ENCODE data around the gene FOXO6.

FOXO6 gene

GRCh38 chr1:41419584-41420295 is 58.5 kb downstream of the FOXO6 start:
- H3K4me3 Mint-ChIP-seq = no peak overlapping the region
- no peak overlapping the region for H3K27ac Mint-ChIP-seq
- H3K36me3 Mint-ChIP-seq (ENCODE audit: low read depth) = no peaks in the 10 kb centered on the region
- H3K4me1 Mint-ChIP-seq (ENCODE audit: low read depth) = no peaks in the 10 kb centered on the region
- H3K9me3 Mint-ChIP-seq = no peaks in the 10 kb centered on the region
- peaks cover 3% of the 10 kb centered on the region for H3K27me3 Mint-ChIP-seq

GRCh38 chr1:41420351-41420750 is 59.1 kb downstream of the FOXO6 start:
- Mint-ChIP-seq H3K4me3 (no peak overlapping the region), H3K27me3 (peaks cover 3% of the 10 kb centered on the region), H3K27ac (no peak overlapping the region), H3K9me3 (no peaks in the 10 kb centered on the region), H3K4me1 (ENCODE audit: low read depth) (no peaks in the 10 kb centered on the region), H3K36me3 (ENCODE audit: low read depth) (no peaks in the 10 kb centered on the region)

- Mint-ChIP-seq H3K27me3 (peaks cover 3% of the 10 kb centered on the region), H3K9me3 (no peaks in the 10 kb centered on the region), H3K4me3 (no peak overlapping the region), H3K27ac (no peak overlapping the region), H3K4me1 (ENCODE audit: low read depth) (no peaks in the 10 kb centered on the region), H3K36me3 (ENCODE audit: low read depth) (no peaks in the 10 kb centered on the region)
Measured at GRCh38 chr1:41420860-41421259, 59.6 kb downstream of the FOXO6 start.

GRCh38 chr1:41422306-41422705 is 61.1 kb downstream of the FOXO6 start:
- H3K9me3 Mint-ChIP-seq = no peaks in the 10 kb centered on the region
- no peak overlapping the region for H3K4me3 Mint-ChIP-seq
- H3K27ac Mint-ChIP-seq = no peak overlapping the region
- no peaks in the 10 kb centered on the region for H3K36me3 Mint-ChIP-seq (ENCODE audit: low read depth)
- no peaks in the 10 kb centered on the region for H3K4me1 Mint-ChIP-seq (ENCODE audit: low read depth)
- H3K27me3 Mint-ChIP-seq = no peaks in the 10 kb centered on the region

- H3K4me3 Mint-ChIP-seq = no peak overlapping the region
- no peaks in the 10 kb centered on the region for H3K4me1 Mint-ChIP-seq (ENCODE audit: low read depth)
- no peaks in the 10 kb centered on the region for H3K9me3 Mint-ChIP-seq
- no peaks in the 10 kb centered on the region for H3K36me3 Mint-ChIP-seq (ENCODE audit: low read depth)
- peaks cover 4% of the 10 kb centered on the region for H3K27me3 Mint-ChIP-seq
- no peak overlapping the region for H3K27ac Mint-ChIP-seq
Measured at GRCh38 chr1:41423511-41424191, 62.4 kb downstream of the FOXO6 start.

GRCh38 chr1:41424581-41425118 is 63.4 kb downstream of the FOXO6 start:
- peaks cover 4% of the 10 kb centered on the region for H3K27me3 Mint-ChIP-seq
- no peaks in the 10 kb centered on the region for H3K4me1 Mint-ChIP-seq (ENCODE audit: low read depth)
- no peak overlapping the region for H3K4me3 Mint-ChIP-seq
- no peak overlapping the region for H3K27ac Mint-ChIP-seq
- H3K9me3 Mint-ChIP-seq = no peaks in the 10 kb centered on the region
- no peaks in the 10 kb centered on the region for H3K36me3 Mint-ChIP-seq (ENCODE audit: low read depth)

GRCh38 chr1:41425369-41425768 is 64.1 kb downstream of the FOXO6 start:
- Mint-ChIP-seq H3K27ac (no peak overlapping the region), H3K27me3 (peaks cover 4% of the 10 kb centered on the region), H3K9me3 (no peaks in the 10 kb centered on the region), H3K36me3 (ENCODE audit: low read depth) (no peaks in the 10 kb centered on the region), H3K4me1 (ENCODE audit: low read depth) (no peaks in the 10 kb centered on the region), H3K4me3 (no peak overlapping the region)

- no peaks in the 10 kb centered on the region for H3K9me3 Mint-ChIP-seq
- no peaks in the 10 kb centered on the region for H3K4me1 Mint-ChIP-seq (ENCODE audit: low read depth)
- peaks cover 4% of the 10 kb centered on the region for H3K27me3 Mint-ChIP-seq
- H3K36me3 Mint-ChIP-seq (ENCODE audit: low read depth) = no peaks in the 10 kb centered on the region
- H3K4me3 Mint-ChIP-seq = no peak overlapping the region
- no peak overlapping the region for H3K27ac Mint-ChIP-seq
Measured at GRCh38 chr1:41426201-41426890, 65.1 kb downstream of the FOXO6 start.

GRCh38 chr1:41427122-41427913 is 66.1 kb downstream of the FOXO6 start:
- Mint-ChIP-seq H3K4me1 (ENCODE audit: low read depth) (no peaks in the 10 kb centered on the region), H3K9me3 (no peaks in the 10 kb centered on the region), H3K36me3 (ENCODE audit: low read depth) (no peaks in the 10 kb centered on the region), H3K27me3 (peaks cover 4% of the 10 kb centered on the region), H3K4me3 (no peak overlapping the region), H3K27ac (no peak overlapping the region)

GRCh38 chr1:41427916-41428737 is 66.9 kb downstream of the FOXO6 start:
- Mint-ChIP-seq H3K4me3 (no peak overlapping the region), H3K27ac (no peak overlapping the region), H3K27me3 (peaks cover 4% of the 10 kb centered on the region), H3K4me1 (ENCODE audit: low read depth) (no peaks in the 10 kb centered on the region), H3K36me3 (ENCODE audit: low read depth) (no peaks in the 10 kb centered on the region), H3K9me3 (no peaks in the 10 kb centered on the region)

GRCh38 chr1:41428738-41429640 is 67.8 kb downstream of the FOXO6 start:
- no peaks in the 10 kb centered on the region for H3K4me1 Mint-ChIP-seq (ENCODE audit: low read depth)
- no peak overlapping the region for H3K27ac Mint-ChIP-seq
- H3K36me3 Mint-ChIP-seq (ENCODE audit: low read depth) = no peaks in the 10 kb centered on the region
- peaks cover 7% of the 10 kb centered on the region for H3K27me3 Mint-ChIP-seq
- H3K9me3 Mint-ChIP-seq = no peaks in the 10 kb centered on the region
- no peak overlapping the region for H3K4me3 Mint-ChIP-seq

- Mint-ChIP-seq H3K4me3 (no peak overlapping the region), H3K4me1 (ENCODE audit: low read depth) (no peaks in the 10 kb centered on the region), H3K27ac (no peak overlapping the region), H3K36me3 (ENCODE audit: low read depth) (no peaks in the 10 kb centered on the region), H3K27me3 (peaks cover 13% of the 10 kb centered on the region), H3K9me3 (no peaks in the 10 kb centered on the region)
Measured at GRCh38 chr1:41429641-41430035, 68.4 kb downstream of the FOXO6 start.

GRCh38 chr1:41430069-41430468 is 68.8 kb downstream of the FOXO6 start:
- no peaks in the 10 kb centered on the region for H3K36me3 Mint-ChIP-seq (ENCODE audit: low read depth)
- H3K4me1 Mint-ChIP-seq (ENCODE audit: low read depth) = no peaks in the 10 kb centered on the region
- no peak overlapping the region for H3K27ac Mint-ChIP-seq
- H3K4me3 Mint-ChIP-seq = no peak overlapping the region
- peaks cover 17% of the 10 kb centered on the region for H3K27me3 Mint-ChIP-seq
- no peaks in the 10 kb centered on the region for H3K9me3 Mint-ChIP-seq

Measured in stimulated activated naive CD8-positive, alpha-beta T cell treated with anti-CD3 and anti-CD28 coated beads, Interleukin-15, Interleukin-2, amounts not matched to agents 100 ng/mL and 50 ng/mL, for 24 hours (primary cell).